ENCODE data around the gene FEV.

FEV gene

GRCh38 chr2:218985021-218985324 lies at the start of gene FEV:
FEV (minus strand) TSS chr2:218985184; CDS start chr2:218985075, 109 bp downstream.
- no peak for DNase-seq (ENCODE audit: low read depth, low spot score)

- DNase-seq (ENCODE audit: low read depth, low spot score), result no peak
Measured at GRCh38 chr2:219032051-219032745, 47.2 kb upstream of the FEV start.

GRCh38 chr2:219031005-219031738 lies 46.2 kb upstream of the FEV start:
- no peak for DNase-seq (ENCODE audit: low read depth, low spot score)

DNA sequence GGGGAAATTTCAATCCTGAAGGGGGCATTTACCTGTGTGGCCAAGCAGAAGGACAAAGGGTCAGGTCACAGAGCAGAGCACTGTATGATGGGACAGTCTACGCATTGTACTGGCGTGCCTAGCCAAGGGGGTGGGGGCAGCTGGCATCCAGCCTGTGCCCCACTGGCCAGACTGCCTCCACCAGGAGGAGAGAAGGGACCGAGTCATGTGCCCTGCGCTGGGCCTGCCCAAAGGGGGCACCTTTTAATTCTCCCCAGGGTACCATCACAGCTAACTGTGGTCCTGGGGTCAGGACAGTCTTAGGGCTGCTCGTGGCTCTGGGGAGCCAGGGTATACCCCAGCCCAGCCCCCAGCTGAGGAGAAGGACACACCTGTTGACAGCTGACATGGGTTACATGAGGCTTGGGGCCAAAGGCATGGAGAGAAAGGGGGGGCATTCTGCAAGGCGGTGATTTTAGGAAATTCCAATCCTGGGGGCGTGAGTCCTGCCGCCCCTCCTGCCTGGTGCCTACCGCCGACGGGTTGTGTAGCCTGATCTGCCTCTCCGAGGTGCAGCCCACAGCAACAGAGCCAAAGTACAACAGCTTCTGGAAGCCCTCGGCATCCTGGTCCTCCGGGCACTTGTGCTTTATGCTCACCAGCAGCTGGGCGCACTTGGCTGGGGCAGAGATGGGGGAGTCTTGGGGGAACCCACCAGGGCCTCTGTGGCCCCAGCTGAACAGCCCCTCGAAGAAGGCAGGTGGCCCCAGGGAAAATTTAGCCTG lies 45.4 kb upstream of the FEV start:
- DNase-seq (ENCODE audit: low read depth, low spot score), result no peak

DNA sequence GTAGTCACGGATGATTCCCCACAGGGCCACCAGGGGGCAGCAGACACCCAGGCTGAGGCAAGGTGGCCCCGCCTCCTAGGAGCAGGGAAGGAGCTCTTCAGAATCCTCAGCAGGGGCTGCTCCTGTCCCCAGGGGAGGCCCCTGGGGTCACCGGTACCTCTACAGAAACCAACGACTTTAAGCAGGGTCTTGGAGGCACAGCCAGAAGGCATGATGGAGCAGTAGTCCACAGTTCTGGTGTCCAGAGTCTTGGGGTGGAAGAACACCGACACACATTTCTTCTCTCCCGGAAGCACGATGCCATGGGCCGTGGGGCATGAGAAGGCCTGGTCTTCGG lies 44.8 kb upstream of the FEV start:
- peak; percentile 89 for DNase-seq (ENCODE audit: low read depth, low spot score)

- DNase-seq (ENCODE audit: low read depth, low spot score), result no peak
Measured at GRCh38 chr2:219028996-219029828, 44.2 kb upstream of the FEV start.

DNA sequence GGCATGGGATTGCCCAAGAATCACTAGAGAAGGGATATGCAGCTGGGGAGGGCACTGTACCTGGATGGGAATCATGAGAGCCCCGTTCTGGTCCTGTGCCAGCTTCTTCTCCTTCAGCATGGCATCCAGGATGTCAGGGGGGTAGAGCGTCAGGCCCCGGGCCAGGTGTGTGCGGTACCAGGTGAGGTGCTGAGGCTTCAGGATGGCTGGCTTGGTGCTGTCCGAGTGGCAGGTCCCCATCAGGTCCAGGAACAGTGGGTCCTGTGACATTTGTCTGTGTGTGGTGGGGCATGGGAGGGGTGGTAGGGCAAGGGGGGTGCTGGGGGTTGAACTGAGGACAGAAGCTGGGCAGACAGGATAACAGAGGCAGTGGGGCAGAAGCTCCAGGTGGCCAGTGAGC lies 43.2 kb upstream of the FEV start:
- DNase-seq (ENCODE audit: low read depth, low spot score), result no peak

GRCh38 chr2:219027511-219028055 lies 42.6 kb upstream of the FEV start:
- no peak for DNase-seq (ENCODE audit: low read depth, low spot score)

- DNase-seq (ENCODE audit: low read depth, low spot score), result no peak
Measured at GRCh38 chr2:219026946-219027345, 42.0 kb upstream of the FEV start.

- DNase-seq (ENCODE audit: low read depth, low spot score), result no peak
Measured at GRCh38 chr2:219025637-219026585, 40.9 kb upstream of the FEV start.

DNA sequence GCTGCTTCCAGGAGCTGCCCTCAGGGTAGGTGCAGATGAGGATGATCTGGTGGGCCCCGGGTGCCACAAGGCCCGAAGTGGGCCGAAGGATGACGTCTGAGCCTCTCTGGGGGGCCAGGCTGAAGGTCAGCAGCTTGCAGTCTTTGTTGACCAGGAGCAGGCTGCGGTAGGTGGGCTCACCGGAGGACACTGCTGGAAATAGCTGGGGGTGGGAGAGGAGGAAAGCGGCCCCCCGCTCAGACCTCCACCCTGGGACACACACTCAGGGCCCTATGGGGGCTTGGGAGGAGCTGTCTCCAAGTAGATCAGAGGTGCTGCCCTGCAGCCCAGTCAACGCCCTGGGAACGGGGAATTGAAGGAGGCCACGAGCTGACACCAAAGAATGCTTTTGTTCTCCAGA lies 39.1 kb upstream of the FEV start:
- DNase-seq (ENCODE audit: low read depth, low spot score), result no peak

DNA sequence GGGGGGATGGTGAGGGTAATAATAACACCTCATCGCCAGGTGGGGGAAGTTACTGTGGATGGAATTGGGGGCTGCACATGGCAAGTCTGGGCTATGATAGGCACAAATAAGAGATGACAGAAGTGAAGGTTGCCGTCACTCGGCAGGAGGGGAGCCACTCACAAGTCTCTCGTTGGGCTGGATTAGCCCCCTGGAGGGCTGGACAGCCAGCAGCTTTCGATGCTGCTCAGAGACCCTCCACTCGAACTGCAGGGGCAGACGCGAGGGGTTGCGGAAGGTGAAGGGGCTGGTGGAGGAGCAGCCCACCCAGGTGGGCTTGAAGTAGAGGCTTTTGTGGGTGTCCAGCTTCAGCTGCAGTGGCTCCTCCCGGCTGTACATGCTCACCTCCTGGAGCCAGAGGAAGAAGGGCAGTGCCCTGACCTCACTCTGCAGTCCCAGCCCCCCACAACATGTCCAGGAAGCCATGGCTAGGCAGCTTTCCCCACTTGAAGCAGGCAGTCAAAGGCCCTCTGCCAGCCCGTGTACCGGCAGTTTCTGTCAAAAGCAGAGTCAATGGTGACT lies 38.1 kb upstream of the FEV start:
- no peak for DNase-seq (ENCODE audit: low read depth, low spot score)

GRCh38 chr2:219022616-219023015 lies 37.6 kb upstream of the FEV start:
- DNase-seq (ENCODE audit: low read depth, low spot score), result no peak

DNA sequence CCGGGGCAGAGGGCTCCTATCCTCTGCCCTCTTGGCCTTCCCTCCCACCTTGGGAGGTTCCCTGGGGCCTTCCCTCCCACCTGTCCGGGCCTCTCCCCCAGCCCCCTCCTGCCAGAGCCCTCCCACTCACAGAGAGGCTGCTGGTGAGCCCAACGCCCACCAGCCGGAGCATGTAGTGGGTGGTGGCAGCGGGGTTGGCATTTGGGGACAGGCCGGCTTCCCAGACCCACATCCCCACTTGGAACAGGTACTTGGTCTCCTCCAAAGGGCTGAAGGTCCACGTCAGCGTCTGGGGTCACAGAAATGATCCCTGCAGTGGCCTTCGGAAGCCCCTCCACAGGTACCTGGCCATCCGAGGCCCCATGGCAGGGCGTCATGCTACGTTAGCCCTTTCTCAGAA lies 37.1 kb upstream of the FEV start:
- no peak for DNase-seq (ENCODE audit: low read depth, low spot score)

DNA sequence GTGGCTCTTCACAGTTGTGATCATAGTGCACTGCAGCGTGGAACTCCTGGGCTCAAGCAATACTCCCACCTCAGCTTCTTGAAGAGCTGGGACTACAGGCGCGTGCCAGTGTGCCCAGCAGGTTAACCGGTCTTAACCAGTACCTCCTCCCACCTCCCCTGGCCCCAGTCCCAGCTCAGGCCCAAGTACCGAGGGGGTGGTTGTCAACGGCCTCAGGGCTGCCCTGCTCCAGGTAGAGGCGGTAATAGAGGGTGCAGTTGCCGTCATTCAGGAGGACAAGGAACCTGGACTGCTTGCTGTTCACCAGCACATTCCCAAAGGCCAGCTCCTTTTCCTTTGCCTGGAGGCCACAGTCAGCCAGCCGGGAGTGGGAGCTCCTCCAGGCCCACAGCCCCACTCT lies 36.6 kb upstream of the FEV start:
- no peak for DNase-seq (ENCODE audit: low read depth, low spot score)

DNA sequence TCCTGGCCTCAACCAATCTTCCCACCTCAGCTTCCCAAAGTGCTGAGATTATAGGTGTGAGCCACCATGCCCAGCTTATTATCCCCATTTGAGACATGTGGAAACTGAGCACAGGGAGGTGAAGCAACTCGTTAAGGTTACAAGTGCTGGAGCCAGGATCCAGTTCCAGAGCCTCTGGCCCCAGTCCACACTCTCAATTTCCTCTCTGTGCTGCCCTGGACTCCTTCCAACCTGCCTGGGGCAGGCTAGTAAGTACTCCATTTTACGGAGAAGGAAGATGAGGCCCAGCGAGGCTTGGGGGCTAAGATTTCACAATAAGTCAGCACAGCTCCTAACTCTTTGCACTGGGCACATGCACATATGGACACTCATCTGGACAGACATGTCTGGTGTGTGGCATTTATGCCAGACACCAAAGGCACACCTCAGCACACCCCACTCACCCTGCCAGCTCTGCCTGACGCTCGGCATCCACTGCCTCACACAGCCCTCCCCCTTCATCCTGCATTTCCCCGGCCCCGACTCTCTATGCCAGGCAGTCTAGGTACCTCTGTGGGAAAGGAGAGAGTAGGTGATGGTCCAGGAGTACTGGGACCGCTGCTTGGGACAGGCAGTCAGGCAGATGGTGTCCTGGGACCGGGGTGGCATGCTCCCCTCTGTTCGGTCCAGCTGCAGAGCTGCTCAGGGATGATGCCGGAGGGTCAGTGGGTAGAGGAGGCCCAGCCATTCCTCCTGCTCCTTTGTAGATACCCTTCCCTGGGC lies 35.8 kb upstream of the FEV start:
- no peak for DNase-seq (ENCODE audit: low read depth, low spot score)

GRCh38 chr2:219019436-219019835 lies 34.5 kb upstream of the FEV start:
- DNase-seq (ENCODE audit: low read depth, low spot score), result no peak

DNA sequence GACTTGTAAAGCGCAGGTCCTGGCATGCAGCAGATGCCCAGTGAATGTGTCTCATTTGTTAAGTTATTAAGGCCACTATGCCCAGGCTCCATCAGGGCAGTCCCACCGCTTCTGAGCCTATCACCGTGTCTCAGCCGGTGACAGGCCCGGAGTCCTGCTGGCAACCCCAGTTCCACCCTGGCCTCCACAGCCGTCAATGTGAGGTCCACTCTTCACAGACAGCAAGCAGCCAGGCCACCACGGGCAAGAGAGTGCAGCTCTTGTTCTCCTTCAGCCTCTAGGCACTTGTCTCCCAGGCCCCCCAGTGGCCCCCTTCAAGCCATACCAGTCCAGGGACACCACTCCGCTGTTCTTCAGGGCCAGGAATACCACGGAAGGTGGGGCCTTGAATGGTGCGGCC lies 33.7 kb upstream of the FEV start:
- no peak for DNase-seq (ENCODE audit: low read depth, low spot score)

GRCh38 chr2:219018286-219018685 lies 33.3 kb upstream of the FEV start:
- DNase-seq (ENCODE audit: low read depth, low spot score), result no peak

Measured in ELF-1 (cell line).